HEK293T (cell line): ENCODE measurements around the gene MAP3K1.

Experiments used
- ELF4 ChIP-seq: fragments of 450-650 bp; IDR thresholded peaks from 2 replicates; pipeline ENCODE4 v1.6.1; 2017; ENCODE audit warnings: antibody characterized with exemption
- NFRKB ChIP-seq: fragments of 450-650 bp; IDR thresholded peaks from 2 replicates; pipeline ENCODE4 v1.6.1; 2016; ENCODE audit warnings: mild to moderate bottlenecking, moderate library complexity
- SP1 ChIP-seq: fragments of 450-650 bp; IDR thresholded peaks from 2 replicates; pipeline ENCODE4 v1.6.1; 2017
- SUZ12 ChIP-seq: fragments of 450-650 bp; IDR thresholded peaks from 2 replicates; pipeline ENCODE4 v1.6.1; 2016; ENCODE audit warnings: mild to moderate bottlenecking
- TARDBP ChIP-seq: fragments of 450-650 bp; IDR thresholded peaks from 2 replicates; pipeline ENCODE4 v1.6.1; 2016

DNA sequence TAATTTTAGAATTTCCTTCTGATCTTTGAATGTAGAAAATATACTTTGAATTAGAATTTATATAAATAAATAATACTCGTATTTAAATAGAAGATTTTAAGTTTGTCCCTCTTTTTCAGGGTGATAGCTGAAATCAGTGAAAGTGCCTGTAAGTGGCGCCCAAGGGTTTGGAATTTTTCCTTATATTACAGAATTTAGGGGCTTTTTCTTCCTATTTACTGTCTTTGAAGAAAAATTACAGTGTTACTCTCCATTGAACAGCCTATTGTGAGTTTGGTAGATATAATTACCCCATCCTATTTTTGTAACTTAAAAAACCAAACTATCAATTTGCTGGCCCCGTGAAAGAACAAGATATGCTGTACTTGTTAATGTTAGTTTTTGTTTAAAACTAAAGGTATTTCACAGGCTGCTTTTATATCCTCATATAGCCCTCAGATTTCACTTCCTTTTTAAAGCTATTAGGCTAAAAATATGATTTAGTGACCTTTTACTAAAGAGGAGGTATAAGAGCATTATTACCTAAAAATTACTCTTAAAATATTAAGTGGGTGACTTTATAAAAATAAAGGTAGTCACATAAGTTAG is 3.2 kb downstream of the MAP3K1 start:
- no peak for TF ChIP-seq TARDBP
- no peak for TF ChIP-seq ELF4
- TF ChIP-seq NFRKB, result no peak
- TF ChIP-seq SUZ12, result no peak
- TF ChIP-seq SP1, result no peak
